DOHH2 (cell line): ENCODE data around the gene GLYATL1.

Experiments used
- EZH2phosphoT487 ChIP-seq: fragments of 200-600 bp; sonication (generic); IDR thresholded peaks from 2 replicates; pipeline ENCODE4 v1.6.1; 2017; ENCODE audit warnings: borderline replicate concordance, mild to moderate bottlenecking, antibody characterized with exemption, low read length, moderate library complexity, mixed read lengths
- TF ChIP-seq, protein P1 (sequence below): fragments of 200-600 bp; sonication (generic); IDR thresholded peaks from one replicate; pipeline ENCODE4 v1.5.1; 2014; ENCODE audit warnings: antibody characterized with exemption, mild to moderate bottlenecking, low read depth, low read length; ENCODE audit not compliant: poor library complexity, severe bottlenecking

DNA sequence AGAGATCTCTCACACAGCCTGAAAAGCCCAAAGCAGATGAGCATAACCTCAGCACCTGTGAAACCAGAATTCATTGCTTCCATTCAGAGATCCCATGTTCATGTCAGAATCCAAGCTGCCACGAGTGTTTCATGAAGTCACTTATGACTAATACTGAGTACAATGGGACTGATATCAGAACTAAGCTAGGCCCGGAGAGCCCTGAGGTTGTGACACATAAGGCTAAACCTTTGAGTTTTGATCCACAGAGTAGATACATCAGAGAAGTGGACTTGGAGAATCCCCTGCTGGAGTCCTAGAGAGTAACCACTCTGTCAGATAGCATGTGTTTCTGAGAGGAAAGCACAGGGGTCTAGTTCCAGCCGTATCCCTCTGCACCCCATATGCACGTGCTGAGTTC, 890 bp upstream of the GLYATL1 start:
- TF ChIP-seq, protein P1, sequence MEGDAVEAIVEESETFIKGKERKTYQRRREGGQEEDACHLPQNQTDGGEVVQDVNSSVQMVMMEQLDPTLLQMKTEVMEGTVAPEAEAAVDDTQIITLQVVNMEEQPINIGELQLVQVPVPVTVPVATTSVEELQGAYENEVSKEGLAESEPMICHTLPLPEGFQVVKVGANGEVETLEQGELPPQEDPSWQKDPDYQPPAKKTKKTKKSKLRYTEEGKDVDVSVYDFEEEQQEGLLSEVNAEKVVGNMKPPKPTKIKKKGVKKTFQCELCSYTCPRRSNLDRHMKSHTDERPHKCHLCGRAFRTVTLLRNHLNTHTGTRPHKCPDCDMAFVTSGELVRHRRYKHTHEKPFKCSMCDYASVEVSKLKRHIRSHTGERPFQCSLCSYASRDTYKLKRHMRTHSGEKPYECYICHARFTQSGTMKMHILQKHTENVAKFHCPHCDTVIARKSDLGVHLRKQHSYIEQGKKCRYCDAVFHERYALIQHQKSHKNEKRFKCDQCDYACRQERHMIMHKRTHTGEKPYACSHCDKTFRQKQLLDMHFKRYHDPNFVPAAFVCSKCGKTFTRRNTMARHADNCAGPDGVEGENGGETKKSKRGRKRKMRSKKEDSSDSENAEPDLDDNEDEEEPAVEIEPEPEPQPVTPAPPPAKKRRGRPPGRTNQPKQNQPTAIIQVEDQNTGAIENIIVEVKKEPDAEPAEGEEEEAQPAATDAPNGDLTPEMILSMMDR: no peak
- TF ChIP-seq EZH2phosphoT487: no peak
